SK-N-DZ (cell line): ENCODE measurements around the gene FARSB.
"Not testable (repeated sequence)": the region's sequence is repeated elsewhere in the genome, so short reads cannot be mapped to it uniquely, and the experiment has no call there.

Experiments used
- DNase-seq: peaks from one replicate; pipeline ENCODE4 v3.0.0-alpha.2; 2015; ENCODE audit warnings: low spot score

FARSB gene

DNA sequence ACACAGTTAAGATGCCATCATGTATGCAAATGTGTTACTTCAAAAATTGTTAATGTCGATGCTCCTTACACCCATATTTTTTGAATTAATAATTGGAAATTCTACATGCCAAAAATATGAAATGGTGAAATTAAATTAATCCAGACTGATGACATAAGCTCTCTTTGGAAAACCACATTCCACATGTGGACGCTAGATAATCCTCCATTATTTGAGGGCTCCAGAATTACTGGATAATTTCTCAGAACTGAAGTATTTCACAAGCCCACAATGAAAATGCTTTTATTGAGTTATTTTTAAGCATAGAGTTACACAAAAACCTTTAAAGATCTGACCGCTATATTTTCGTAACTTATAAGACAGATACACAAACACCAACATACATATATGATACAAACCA lies 47.8 kb downstream of the FARSB start:
- DNase-seq = no peak

DNA sequence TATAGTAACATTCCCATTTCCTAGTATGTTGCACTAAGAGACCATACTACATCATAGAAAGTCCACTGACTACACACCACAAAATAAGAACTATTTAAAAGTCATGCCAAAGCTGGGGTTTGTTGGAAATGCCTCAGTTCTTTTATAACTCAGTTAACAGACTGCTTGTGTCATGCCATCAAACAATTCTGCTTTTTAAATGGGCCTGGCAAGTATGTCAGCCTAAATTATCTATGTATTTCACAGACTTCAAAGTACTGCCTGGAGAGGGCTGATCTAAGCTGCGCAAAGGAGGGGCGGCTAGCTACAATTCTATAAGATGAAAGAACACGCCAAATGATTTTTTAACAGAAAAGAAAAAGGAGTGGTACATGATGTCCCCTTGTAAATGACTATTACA lies 49.6 kb downstream of the FARSB start:
- DNase-seq = no peak

DNA sequence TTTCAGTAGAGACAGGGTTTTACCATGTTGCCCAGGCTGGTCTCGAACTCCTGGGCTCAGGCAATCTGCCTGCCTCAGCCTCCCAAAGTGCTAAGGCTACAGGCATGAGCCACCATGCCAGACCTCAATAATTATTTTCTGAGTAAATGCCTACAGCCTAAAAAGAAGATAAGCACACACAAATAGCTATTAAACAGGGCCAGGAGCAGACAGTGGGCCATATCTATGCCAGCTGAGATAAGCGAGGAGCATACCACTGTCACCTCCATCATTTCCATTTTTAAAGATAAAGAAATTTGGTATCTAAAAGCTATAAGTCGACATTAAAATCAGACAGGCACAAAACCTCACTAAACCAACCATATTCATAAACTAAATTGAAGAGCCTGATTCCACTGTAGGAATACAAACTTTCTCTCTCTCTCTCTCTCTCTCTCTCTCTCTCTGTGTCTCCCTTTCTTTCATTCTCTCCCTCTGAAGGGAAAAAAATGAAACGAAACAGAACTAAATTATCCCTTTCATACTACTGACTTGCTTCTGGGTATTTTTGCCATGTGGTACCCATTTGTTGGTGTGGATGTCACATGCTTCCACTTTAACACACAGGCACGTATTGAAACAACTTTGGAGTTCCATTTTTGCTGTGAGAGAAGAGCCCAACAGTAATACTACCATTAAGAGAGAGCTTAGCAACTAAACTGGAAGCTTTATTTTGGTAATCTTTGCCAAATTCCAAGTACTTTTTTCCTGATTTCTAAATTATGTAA lies 51.0 kb downstream of the FARSB start:
- no peak for DNase-seq

DNA sequence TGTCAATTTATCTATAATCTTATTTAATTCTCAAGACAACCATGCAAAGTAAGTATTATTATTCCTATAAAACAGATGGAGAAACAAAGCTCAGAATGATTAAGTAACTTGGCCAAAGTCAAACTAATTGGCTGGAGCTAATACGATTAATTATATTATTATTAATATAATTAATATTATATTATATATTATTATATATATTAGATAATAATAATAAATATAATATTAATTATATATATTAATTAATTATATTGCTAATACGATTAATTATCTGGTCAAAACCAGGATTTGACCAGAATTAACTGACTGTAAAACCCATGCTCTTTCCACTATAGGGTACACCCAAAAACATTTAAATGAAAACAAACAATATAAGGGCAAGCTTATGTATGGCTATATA lies 52.4 kb downstream of the FARSB start:
- no peak for DNase-seq

DNA sequence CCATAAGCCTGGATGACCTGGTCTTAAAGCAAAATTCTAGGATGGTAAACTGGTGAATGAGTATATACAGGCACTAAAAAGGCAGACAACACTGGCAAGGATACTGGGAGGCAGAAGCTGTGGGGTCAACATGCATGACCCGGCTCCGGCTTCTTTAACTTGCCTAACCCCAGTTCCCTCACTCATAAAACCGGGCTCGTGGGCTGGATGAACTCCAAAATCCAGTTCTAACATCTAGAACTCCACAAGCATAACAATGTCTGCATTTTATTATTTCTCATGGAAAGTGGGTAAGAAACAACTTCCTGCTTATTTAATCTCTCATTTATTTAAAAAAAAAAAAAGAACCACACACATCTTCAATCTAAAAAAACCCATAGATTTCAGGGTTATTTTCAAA lies 57.3 kb downstream of the FARSB start:
- no peak for DNase-seq

DNA sequence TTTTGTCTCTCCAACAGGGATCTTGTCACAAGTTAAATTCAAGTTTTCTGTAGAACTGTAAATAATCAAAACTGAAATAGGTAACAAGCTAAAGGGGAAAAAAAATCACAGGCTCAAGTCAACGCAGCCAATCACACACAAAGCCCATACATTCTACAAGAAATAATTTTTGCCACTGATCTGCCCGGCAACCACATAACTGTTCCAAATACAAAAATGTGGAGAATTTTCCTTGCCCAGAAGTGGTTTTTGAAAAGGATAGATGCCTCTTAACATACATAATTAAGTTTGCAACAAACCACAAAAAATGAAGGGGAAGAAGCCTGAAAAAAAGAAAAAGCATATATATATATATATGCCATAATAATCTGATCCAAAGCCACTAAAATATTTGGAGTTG lies 60.3 kb downstream of the FARSB start:
- DNase-seq = no peak

DNA sequence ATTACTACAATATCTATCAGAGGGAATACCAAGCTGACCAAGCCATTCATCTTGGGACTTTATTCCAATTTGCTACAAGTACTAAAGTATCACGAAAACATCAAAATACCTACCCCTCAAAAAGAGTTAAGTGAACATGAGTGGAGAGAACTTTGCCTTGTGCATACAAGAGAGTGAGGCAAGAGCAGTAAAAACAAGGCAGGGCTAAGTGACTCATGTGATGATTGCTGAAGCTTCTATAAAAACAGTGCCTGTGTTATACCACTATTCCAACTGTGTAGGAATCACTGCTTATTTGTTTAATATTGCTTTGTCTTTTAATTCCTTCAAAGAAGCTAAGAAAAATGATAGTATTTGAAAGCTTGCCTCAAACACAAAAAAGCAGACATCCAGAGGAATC lies 61.2 kb downstream of the FARSB start:
- no peak for DNase-seq

DNA sequence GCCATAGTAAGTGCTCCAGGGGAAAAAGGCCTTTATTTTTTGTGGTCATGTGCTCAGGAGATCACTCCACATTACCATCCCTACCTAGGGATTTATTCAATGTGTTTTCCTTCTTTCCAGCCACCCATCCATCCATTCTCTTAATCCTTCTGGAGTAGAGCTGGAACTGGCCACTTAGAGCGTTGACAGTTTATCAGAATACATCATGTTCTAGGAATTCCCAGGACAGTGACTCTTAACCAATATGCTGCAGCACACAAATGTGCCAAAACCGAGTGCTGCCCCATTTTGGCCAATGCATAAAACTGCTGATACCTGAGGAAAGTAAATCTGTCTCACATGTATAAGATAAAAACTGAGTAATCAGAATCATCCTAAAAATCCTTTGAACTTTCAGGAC lies 63.7 kb downstream of the FARSB start:
- no peak for DNase-seq

DNA sequence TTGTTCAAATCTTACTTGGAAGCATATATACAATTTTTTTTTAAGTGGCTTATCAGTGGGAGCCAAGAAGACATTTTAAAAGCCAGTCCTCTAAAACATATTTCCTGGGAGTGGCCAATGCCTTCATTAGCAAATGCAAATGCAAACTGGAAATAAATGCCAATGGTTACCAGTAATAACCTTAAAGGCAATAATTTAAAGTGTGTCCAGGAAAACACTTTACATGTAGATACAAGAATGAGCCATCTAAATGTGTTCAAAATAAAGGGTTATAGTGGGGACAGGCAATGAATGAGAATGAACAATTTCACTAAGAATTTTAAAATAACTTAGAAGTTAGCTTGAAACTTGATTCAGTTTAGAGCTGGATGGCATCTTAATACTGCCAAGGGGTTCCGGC lies 64.2 kb downstream of the FARSB start:
- DNase-seq = no peak

DNA sequence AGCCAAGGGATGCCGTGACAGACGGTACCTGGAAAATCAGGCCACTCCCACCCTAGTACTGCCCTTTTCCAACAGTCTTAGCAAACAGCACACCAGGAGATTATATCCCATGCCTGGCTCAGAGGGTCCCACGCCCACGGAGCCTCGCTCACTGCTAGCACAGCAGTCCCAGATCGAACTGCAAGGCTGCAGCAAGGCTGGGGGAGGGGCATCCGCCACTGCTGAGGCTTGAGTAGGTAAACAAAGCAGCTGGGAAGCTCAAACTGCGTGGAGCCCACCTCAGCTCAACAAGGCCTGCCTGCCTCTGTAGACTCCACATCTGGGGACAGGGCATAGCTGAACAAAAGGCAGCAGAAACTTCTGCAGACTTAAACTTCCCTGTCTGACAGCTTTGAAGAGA lies 71.3 kb downstream of the FARSB start:
- DNase-seq = not testable (repeated sequence)

DNA sequence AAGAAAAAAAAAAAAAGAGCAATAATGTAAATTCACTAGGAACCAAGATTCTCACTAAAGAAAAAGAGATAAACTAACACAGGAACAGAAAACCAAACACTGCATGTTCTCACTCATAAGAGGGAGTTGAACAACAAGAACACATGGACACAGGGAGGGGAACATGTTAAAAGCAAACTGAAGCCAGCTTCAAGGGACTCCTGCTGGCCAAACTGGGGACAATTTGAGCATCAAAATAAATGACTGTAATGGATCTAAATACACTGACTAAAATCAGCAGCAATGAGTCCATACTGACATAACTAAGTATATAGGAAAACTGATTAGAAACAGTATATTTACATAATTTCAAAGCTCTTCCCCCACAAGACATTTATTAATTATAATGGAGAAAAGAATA lies 73.0 kb downstream of the FARSB start:
- DNase-seq = no peak

DNA sequence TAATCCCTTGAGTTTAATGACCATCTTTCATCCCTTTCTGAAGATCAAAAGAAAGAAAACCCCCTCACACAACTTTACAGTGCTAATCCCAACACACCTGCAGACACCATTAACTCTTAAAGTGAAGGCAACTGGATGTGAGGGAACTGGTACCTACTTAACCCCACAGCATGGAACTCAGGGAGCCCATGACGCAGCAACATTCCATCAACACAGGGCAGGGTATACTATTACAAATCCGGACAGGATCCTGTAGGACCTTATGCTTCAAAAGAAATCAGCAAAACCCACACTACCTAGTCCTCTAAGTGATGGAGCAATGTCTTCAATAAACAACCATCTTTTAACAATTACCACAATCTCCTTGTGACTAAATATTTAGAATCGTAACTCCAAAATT lies 78.6 kb downstream of the FARSB start:
- DNase-seq = no peak

DNA sequence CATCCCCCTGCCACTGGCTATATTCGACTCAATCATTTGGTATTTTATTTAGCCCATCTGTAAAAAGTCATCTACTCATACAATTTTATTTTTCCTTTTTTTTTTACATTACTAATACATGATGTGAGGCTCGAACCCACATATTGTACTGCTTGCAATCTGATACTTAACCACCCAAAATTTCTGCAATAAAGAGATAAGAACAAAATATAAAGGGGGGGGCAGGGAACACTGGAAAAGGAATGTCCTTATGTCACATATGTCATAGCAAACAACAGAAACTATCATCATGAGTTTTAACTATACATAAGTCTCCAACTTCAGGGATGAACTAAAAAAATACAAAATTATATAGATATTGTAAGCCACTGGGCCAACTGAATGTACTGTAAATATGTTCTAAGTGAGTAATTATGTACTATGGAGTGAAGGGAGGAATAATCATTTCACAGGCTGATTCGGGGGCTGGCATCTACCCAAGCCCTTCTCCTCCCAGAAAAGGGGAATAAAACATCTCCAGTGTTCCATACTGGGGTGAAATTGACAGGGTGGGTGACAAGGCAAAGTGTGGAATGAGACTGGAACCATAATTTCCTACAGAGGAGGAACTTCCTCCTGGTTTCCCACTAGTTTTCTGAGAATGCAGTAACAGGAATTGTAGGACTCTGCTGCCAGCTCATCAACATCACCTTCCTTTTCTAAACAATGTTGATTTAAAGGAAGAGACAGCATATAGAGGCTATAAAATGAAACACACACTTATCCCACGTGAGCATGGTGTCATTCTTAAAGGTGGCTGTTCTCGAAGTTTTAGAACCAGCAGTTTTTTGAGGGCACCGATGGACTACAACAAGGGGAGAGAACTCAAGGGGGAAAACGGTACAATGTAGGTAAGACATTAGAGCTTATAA lies 79.5 kb downstream of the FARSB start:
- no peak for DNase-seq

DNA sequence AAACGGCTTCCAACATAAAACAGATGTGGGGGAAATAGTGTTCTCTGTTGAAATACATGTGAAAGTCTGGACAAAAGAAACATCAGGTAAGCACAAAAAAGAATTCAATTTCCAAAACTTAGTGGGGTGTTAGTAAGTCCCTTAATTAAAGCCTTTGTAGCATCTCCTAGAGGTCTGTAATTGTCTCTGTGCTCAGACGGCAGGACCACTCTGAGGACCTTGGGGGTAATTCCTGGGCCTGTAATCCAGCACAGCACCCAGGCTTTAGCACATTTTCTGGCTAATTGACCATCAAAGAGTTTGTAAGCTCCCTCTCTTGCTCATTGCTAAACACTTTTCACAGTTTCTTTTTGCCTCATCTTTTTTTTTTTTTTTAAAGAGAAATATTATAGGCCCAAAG lies 80.3 kb downstream of the FARSB start:
- no peak for DNase-seq

DNA sequence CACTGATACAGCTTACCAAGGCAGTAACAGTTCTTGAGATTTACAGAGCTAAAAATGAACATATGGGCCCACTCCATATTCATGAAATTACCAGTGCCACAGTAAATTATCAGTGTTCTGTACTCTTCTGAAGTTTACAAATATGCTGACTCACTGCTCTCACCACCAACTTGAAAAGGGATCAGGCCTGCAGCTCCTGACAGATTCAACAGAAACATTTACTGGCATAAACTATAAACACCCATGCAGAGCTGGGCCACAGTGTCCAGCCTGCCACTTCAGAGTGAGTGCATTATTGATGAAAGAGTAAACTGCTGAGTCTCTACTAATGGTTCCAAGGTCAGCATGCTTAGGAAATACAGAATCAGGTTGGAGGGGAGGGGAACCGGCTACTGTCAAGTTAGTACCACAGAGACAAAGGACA lies 83.1 kb downstream of the FARSB start:
- no peak for DNase-seq

DNA sequence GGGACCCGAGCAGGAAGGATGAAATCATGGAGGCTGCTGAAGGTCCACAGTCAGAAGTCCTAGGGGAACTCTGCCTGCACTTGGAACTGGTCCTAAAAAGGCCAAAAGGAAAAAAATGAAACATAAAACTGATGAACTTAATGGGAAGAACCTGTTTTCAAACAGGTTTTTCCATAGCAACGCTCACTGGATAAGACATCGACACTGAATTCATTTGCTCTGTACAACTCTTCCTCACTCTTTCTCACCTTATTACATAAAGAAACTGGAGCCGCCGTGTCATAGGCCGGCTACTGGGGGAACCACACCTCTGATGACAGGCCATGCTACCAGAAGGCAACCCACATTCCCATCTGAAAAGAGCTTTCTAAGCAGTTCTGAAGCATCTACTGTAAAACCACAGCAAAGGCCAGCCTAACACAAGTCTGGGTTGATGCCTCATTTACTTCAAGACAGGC lies 83.6 kb downstream of the FARSB start:
- DNase-seq = no peak

DNA sequence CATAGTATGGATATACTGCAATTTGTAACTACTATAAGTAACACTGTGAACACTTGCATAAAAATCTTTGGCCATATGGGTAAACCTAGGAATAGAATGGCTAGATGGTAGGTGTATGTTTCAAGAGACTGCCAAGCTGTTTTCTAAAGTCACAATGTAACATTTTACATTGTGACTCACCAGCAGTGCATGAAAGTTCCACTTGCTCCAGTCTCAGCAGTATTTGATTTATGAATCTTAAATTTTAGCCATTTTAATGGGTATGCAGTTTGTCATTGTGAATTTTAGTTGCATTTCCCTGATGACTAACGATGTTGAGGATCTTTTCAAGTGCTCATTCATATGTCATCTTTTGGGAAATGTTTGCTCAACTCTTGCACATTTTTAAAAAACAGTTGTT lies 86.1 kb downstream of the FARSB start:
- DNase-seq = no peak

DNA sequence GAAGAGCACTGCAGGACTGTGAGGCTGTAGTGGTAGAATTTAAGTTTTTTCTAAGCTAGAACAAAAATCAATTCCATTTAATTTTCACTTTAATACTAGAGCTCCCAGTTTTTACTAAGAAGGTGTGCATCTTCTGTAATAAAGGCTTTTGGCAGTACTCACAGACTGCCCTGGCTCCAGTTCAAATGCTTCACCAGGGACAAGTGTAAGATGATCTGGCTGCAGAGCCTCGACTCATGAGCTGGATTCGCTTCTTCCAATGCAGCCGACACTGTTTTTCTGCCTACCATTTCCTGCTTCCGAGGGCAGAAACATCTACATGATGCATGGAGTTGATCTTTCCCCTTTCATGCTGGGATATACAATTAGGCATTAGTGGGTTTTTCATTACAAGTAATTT lies 87.0 kb downstream of the FARSB start:
- no peak for DNase-seq

DNA sequence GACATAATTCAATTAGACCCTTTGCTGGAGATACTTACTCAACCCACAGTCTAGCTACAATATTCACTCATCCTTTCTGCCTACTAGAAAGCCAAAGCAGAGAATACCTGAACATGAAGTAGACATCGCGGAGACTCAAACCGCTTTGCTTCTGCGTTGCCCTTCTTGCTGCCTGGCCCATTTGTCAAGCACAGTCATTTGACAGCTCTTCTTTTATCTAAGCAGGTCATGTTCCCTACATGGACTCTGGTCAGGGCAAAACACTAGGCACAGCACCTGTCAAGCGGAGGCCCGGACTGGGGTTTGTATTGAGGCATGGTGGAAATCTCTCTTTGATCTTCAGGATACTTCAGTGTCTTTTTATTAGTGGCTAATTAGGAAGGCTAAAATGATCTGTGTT lies 89.7 kb downstream of the FARSB start:
- peak; percentile 53 for DNase-seq

DNA sequence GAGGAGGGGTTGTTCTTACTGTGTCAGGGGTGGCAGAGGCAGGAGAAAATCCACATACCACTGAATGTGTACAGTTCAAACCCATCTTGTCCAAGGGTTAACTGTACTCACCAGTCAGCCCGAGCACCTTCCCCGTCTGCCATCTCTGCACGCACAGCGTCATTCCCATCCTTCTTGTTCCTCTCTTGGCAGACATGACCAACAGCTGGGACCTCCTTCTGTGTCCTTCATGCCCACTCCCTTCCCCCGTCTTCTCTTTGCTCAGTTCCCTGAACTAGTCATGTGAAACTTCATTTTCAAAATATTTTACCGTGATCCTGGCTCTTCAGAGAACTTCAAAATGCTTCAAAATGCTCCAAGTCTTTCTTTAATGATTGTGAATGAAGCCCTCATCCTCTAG lies 92.0 kb downstream of the FARSB start:
- DNase-seq = no peak

DNA sequence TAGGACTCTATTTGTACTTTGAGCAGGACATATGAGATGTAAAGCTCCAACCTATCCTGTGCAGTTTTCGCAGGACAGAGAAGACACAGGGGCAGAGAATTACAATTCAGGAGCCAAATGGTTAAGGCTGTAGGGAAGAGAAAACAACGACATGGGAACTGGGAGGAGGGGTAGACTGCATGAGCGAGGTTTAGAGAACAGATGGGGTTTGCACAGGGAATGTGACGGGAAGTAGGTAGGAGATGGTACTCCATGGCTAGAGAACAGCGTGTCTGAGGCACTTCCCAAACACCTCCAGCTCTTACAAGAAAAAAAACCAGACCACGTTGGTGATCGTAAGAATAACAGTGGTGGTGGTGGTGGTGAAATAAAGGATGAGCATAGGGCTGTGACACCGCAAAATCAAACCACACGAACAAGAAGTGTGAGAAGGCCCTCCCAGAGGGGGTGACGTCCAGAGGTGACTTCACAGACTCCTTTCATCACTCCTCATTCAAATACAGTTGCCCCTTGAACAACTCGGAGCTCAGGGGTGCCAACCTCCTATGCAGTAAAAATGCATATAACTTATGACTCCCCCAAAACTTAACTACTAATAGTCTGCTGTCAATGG lies 92.7 kb downstream of the FARSB start:
- DNase-seq = no peak

DNA sequence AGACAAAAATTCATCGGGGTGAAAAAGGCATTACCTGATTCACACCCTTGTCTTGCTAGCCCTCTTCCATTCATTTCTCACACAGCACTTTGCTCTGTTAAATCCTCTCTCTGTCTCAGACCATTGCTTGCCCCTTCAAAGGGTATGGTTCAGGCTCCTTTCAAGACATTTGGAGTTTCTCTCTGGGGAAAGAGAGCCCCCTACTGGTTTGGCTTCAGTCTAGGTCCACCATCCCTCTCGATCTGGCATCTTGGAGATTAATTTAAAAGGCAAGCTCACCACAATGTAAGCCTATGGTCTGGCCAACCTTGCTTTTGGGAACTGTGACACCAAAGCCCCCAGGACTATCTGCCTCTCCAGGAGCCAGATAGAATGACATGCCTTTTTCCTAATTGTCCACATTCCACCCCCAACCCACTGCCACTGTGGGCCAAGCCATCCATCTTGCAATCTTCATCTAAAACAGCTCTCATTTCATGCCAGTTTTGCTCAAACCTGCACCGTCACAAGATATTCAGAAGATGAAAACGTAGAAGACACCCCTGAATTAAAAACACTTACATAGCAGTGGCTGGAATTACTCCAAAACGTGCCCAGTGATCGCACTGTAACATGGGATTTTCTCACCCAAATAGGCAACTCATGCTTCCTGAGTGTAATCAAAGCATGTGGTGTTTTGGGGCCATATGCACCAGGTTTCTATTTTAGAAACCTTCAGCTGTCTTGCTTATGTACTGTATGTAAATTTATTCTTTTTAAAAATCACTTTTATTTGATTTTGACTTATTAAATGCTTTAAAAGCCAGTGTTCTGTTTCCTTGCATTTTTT lies 93.9 kb downstream of the FARSB start:
- peak; percentile 74 for DNase-seq
